ENCODE data around the gene DUSP5. TPM values are rescaled to one million over a fixed set of nuclear protein-coding genes. Genes with fewer than 3 reads are reported as not detected.
"Not testable (repeated sequence)": the region's sequence is repeated elsewhere in the genome, so short reads cannot be mapped to it uniquely, and the experiment has no call there.

DUSP5 gene
- total RNA-seq, 4 donors from 2014 or later: 10.4 to 112 (median 17.5) TPM

DNA sequence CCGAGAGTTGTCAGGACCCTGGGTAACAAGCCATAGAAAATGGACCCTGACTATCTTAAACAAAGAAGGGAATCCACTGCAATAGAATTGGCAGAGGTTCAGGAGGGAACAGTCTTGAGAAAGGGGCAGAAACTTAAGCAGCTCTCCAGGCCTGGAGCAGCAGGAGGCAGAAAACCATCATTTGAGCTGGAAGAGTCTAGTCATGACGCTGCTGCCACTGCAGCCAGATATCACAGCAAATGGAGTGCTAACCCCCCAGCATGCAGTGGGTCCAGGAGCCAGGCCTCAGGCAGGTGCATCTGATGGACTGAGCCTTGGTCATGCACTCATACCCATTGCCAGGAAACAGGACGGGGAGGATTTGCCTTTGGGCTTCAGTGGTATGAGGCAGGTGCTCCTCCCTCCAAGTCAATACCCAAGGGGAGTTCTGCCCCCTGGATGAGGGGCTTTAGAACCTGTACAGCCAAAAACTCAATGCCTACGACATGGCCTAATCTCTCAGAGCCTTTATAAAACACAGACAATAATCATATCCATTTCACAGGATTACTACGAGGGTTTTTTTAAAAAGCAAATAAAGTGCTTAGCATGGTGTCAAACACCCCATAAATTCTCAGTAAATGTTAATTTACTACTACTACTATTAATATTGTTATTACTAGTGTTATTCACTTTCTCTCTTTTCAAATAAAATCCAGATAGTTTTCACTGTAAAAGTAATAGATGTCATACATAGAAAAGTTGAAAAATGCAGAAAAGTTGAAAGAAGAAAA lies 30.7 kb downstream of the DUSP5 start:
- TF ChIP-seq CTCF (IDR thresholded peaks at IDR 0.05): no peak
- no peak for TF ChIP-seq POLR2A (IDR thresholded peaks at IDR 0.05)
- intact Hi-C loops (cut with DNase I; ENCODE audit: low total_unique reads): no loop called here

GRCh38 chr10:110528997-110529524 lies 31.4 kb downstream of the DUSP5 start:
- H3K4me1 ChIP-seq; DNase-seq; intact Hi-C loops (cut with DNase I; ENCODE audit: low total_unique reads); H3K27me3 ChIP-seq; H3K4me3 ChIP-seq; H3K9me3 ChIP-seq; H3K36me3 ChIP-seq; H3K27ac ChIP-seq: not testable (repeated sequence)

More for the DNA sequence above, 30.7 kb downstream of the DUSP5 start:
- Histone ChIP-seq H3K27me3 (peaks cover 0 to 2% of the 10 kb centered on the region in 2 donors), H3K9me3 (no peaks in the 10 kb centered on the region), H3K36me3 (no peaks in the 10 kb centered on the region), H3K27ac (no peak overlapping the region), H3K4me3 (no peak overlapping the region), H3K4me1 (no peaks in the 10 kb centered on the region)
- DNase-seq: no peak

DNA sequence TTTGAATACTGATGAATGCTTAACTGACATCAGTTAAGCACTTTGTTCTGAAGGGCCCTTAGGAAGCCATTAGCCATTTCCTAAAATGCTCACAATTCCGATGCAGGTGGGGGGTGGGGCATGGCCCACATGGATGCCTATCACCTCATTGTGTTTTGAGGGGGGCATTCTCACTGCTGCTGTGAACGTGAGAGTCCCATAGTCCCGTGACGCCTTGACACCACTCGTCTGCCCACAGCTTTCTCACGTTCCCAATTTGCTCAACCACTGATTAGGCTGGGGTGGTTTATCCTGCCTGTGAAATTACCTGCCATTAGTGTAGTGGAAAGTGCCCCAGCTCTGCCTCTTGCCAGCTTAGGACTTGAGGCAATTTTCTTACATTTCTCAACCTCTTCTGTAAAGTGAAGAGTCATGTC lies 31.9 kb downstream of the DUSP5 start:
- H3K4me1 ChIP-seq: no peaks in the 10 kb centered on the region
- H3K27ac ChIP-seq: no peak overlapping the region

DNA sequence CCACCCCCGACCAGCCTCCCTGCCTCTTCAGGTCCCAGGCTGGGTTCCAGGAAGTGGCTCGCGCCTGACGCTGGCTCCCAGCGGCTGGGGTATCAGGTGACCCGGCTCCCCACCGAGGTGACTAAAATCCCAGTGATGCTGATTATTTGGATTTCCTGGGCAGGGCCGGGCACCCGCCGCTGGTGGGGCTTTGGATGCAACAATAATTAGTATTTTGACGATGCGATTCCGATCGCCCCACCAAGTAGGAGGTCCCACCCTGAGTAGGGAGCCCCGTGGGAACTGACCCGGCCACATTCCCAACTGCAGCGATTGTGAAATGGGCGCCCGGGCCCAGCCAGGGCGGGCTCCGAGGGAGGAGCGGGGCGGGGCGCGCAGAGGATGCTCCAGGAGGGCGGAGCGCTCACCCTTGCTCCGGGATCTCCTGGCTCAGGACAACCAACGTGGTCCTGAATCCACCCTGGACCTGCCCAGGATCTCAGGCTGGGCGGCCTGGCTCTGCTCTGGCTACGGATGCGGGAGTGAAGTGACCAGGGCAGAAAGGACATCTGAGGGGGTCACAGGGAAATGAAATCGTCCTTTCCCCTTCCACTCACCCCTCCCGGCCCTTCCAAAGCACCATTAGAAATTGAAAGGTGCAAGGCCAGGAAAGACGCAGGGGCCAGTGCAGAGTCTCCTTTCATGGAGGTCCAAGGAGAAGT lies 32.6 kb downstream of the DUSP5 start:
- no peaks in the 10 kb centered on the region for H3K36me3 ChIP-seq
- no peak overlapping the region for H3K4me3 ChIP-seq
- H3K27me3 ChIP-seq: peaks cover 0 to 2% of the 10 kb centered on the region in 2 donors
- no peaks in the 10 kb centered on the region for H3K9me3 ChIP-seq
- no peaks in the 10 kb centered on the region for H3K4me1 ChIP-seq
- no peak overlapping the region for H3K27ac ChIP-seq
- TF ChIP-seq POLR2A (IDR thresholded peaks at IDR 0.05): no peak
- no peak for TF ChIP-seq CTCF (IDR thresholded peaks at IDR 0.05)
- intact Hi-C loops (cut with DNase I; ENCODE audit: low total_unique reads): no loop called here
- DNase-seq: peak in 1 of 2 donors; percentile 57

More for the DNA sequence above, 31.9 kb downstream of the DUSP5 start:
- peaks cover 0 to 2% of the 10 kb centered on the region in 2 donors for H3K27me3 ChIP-seq
- TF ChIP-seq POLR2A (IDR thresholded peaks at IDR 0.05) (no peak), CTCF (IDR thresholded peaks at IDR 0.05) (no peak)
- intact Hi-C loops (cut with DNase I; ENCODE audit: low total_unique reads): no loop called here
- no peak overlapping the region for H3K4me3 ChIP-seq
- no peaks in the 10 kb centered on the region for H3K36me3 ChIP-seq
- H3K9me3 ChIP-seq: no peaks in the 10 kb centered on the region
- DNase-seq: no peak

- H3K4me1 ChIP-seq: no peaks in the 10 kb centered on the region
- DNase-seq: no peak
- TF ChIP-seq CTCF (IDR thresholded peaks at IDR 0.05): no peak
- TF ChIP-seq POLR2A (IDR thresholded peaks at IDR 0.05): no peak
- H3K27ac ChIP-seq: no peak overlapping the region
- H3K36me3 ChIP-seq: no peaks in the 10 kb centered on the region
- no peaks in the 10 kb centered on the region for H3K9me3 ChIP-seq
- H3K27me3 ChIP-seq: peaks cover 0 to 2% of the 10 kb centered on the region in 2 donors
- H3K4me3 ChIP-seq: no peak overlapping the region
- intact Hi-C loops (cut with DNase I; ENCODE audit: low total_unique reads): no loop called here
These were observed 34.0 kb downstream of the DUSP5 start for GRCh38 chr10:110531687-110532086.

DNA sequence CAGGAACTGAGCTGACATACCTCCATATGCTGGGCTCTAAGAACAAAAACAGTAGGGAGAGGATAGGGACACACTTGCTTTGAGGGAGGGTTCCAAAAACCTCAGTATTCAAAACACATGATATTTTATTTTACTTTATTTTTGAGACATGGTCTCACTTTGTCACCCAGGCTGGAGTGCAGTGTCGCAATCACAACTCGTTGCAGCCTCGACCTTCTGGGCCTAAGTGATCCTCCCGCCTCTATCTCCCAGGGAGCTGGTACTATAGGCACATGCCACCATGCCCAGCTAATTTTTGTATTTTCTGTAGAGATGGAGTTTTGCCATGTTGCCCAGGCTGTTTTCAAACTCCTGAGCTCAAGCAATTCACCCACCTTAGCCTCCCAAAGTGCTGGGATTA lies 34.9 kb downstream of the DUSP5 start:
- H3K36me3 ChIP-seq; H3K9me3 ChIP-seq; H3K4me1 ChIP-seq; H3K27ac ChIP-seq; intact Hi-C loops (cut with DNase I; ENCODE audit: low total_unique reads); H3K4me3 ChIP-seq; DNase-seq; H3K27me3 ChIP-seq: not testable (repeated sequence)

Measured in uterus (tissue), 4 donors.